ENCODE measurements around the gene CETN3. TPM values are rescaled to one million over a fixed set of nuclear protein-coding genes. Genes with fewer than 3 reads are reported as not detected.

The CETN3 gene
- total and polyA plus RNA-seq, 2 experiments from 2014 or later = 22.1 to 107 TPM

GRCh38 chr5:90395005-90395404 lies 14.6 kb downstream of the CETN3 start:
- Histone ChIP-seq H3K79me2 (replicated peaks; ENCODE audit: insufficient read depth) (no peaks in the 10 kb centered on the region), H3K4me2 (no peak overlapping the region), H3K27me3 (ENCODE audit: insufficient read depth) (no peaks in the 10 kb centered on the region), H3K4me1 (ENCODE audit: insufficient read depth) (peaks cover 12% of the 10 kb centered on the region; the same call in 1 of the 2 replicates), H4K20me1 (replicated peaks; ENCODE audit: insufficient read depth) (no peaks in the 10 kb centered on the region), H3F3A (replicated peaks; ENCODE audit: low read depth) (no peaks in the 10 kb centered on the region), H3K4me3 (no peak overlapping the region), H3K36me3 (ENCODE audit: insufficient read depth) (peaks cover 9% of the 10 kb centered on the region; the same call in 1 of the 2 replicates), H3K9me2 (ENCODE audit: insufficient read depth) (no peaks in the 10 kb centered on the region), H3K27ac (ENCODE audit: low read depth) (no peak overlapping the region), H2AFZ (no peak overlapping the region)
- peaks cover 17% of the 10 kb centered on the region for H3K4me1 Mint-ChIP-seq
- no peaks in the 10 kb centered on the region; the same call in 2 of the 3 replicates for H3K9me3 Mint-ChIP-seq
- TF ChIP-seq REST (IDR thresholded peaks at IDR 0.05; ENCODE audit: unreplicated experiment) (no peak), EZH2phosphoT487 (IDR thresholded peaks at IDR 0.05; ENCODE audit: unreplicated experiment) (no peak)
- no peak for ATAC-seq
- no peak overlapping the region for H3K27ac Mint-ChIP-seq
- DNase-seq (ENCODE audit: low spot score) = no peak
- H3K36me3 Mint-ChIP-seq (ENCODE audit: low read depth) = peaks cover 14% of the 10 kb centered on the region; the same call in 2 of the 3 replicates
- no peak overlapping the region for H3K4me3 Mint-ChIP-seq
- no peaks in the 10 kb centered on the region for H3K27me3 Mint-ChIP-seq (ENCODE audit: insufficient read depth, low read depth, poor library complexity)

- H4K20me1 ChIP-seq (replicated peaks; ENCODE audit: insufficient read depth) = no peaks in the 10 kb centered on the region
- H2AFZ ChIP-seq = no peak overlapping the region
- no peak overlapping the region for H3K4me3 ChIP-seq
- H3K27me3 ChIP-seq (ENCODE audit: insufficient read depth) = no peaks in the 10 kb centered on the region
- H3K27ac ChIP-seq (ENCODE audit: low read depth) = peak overlapping the region; percentile 77; the same call in 1 of the 2 replicates
- DNase-seq (ENCODE audit: low spot score) = peak; percentile 71
- H3K36me3 ChIP-seq (ENCODE audit: insufficient read depth) = no peaks in the 10 kb centered on the region; the same call in 1 of the 2 replicates
- H3F3A ChIP-seq (replicated peaks; ENCODE audit: low read depth) = no peaks in the 10 kb centered on the region
- H3K27me3 Mint-ChIP-seq (ENCODE audit: insufficient read depth, low read depth, poor library complexity) = no peaks in the 10 kb centered on the region
- H3K4me2 ChIP-seq = peak overlapping the region; percentile 44
- ATAC-seq = peak; percentile 68
- no peak overlapping the region; the same call in 1 of the 2 replicates for H3K27ac Mint-ChIP-seq
- H3K9me2 ChIP-seq (ENCODE audit: insufficient read depth) = no peaks in the 10 kb centered on the region
- peaks cover 12% of the 10 kb centered on the region; the same call in 1 of the 2 replicates for H3K4me1 ChIP-seq (ENCODE audit: insufficient read depth)
- H3K36me3 Mint-ChIP-seq (ENCODE audit: low read depth) = peaks cover 11% of the 10 kb centered on the region; the same call in 2 of the 3 replicates
- no peaks in the 10 kb centered on the region; the same call in 2 of the 3 replicates for H3K9me3 Mint-ChIP-seq
- TF ChIP-seq CTCF (conservative IDR thresholded peaks at IDR 0.05; ENCODE audit: low read depth in 2 of 2) (no peak), ZNF331 (CRISPR knock-in tag; IDR thresholded peaks at IDR 0.05; ENCODE audit: low read depth) (no peak), ETS1 (IDR thresholded peaks at IDR 0.05) (no peak), STAT1 (IDR thresholded peaks at IDR 0.05; ENCODE audit: unreplicated experiment) (no peak), REST (IDR thresholded peaks at IDR 0.05; ENCODE audit: unreplicated experiment) (no peak), JUNB (IDR thresholded peaks at IDR 0.05; ENCODE audit: unreplicated experiment) (no peak), EZH2phosphoT487 (IDR thresholded peaks at IDR 0.05; ENCODE audit: unreplicated experiment) (no peak), ZNF114 (CRISPR knock-in tag; IDR thresholded peaks at IDR 0.05) (no peak), NANOG (IDR thresholded peaks at IDR 0.05; ENCODE audit: borderline replicate concordance) (no peak), POLR2AphosphoS5 (IDR thresholded peaks at IDR 0.05; ENCODE audit: low read depth) (no peak)
- H3K4me1 Mint-ChIP-seq = peaks cover 17% of the 10 kb centered on the region
- H3K79me2 ChIP-seq (replicated peaks; ENCODE audit: insufficient read depth) = no peaks in the 10 kb centered on the region
- H3K4me3 Mint-ChIP-seq = no peak overlapping the region; the same call in 2 of the 3 replicates
These were observed 18.6 kb downstream of the CETN3 start for GRCh38 chr5:90390928-90391327.

Data from GM23338 (cell line).